ENCODE data around the gene HS6ST3. TPM values are rescaled to one million over a fixed set of nuclear protein-coding genes. Genes with fewer than 3 reads are reported as not detected.

HS6ST3 gene
- total and polyA plus RNA-seq, 9 of the 15 experiments (the other 6 are each of a cell fraction or from before 2014, with no cell fraction given): not detected

- ChIA-PET CTCF (ENCODE audit: low intra/inter-chr PET ratio) (no interaction called here), POLR2A (no interaction called here)
- no peak overlapping the region for H3K27ac ChIP-seq (ENCODE audit: extremely low read depth, low read depth, low read length)
- no peak overlapping the region for H3K4me3 ChIP-seq
- BruUV-seq (replicated peaks): no TSS peak
- no peak overlapping the region for H2AFZ ChIP-seq (ENCODE audit: low read depth, low read length)
- no peaks in the 10 kb centered on the region for H3K79me2 ChIP-seq (ENCODE audit: control insufficient read depth, insufficient read depth, low read length)
- no peak overlapping the region for H3K9ac ChIP-seq (ENCODE audit: insufficient read depth in 1 of 2, low read depth in 2 of 2, low read length in 2 of 2)
- H3K9me1 ChIP-seq (ENCODE audit: control insufficient read depth, insufficient read depth, low read length): no peaks in the 10 kb centered on the region
- intact Hi-C loops (cut with micrococcal nuclease) (no loop called here), in situ Hi-C loops (cut with MboI) (no loop called here)
- no peaks in the 10 kb centered on the region for H3K9me3 ChIP-seq (replicated peaks; ENCODE audit: control insufficient read depth, insufficient read depth, low read depth, low read length)
- no peaks in the 10 kb centered on the region for H4K20me1 ChIP-seq (replicated peaks; ENCODE audit: control insufficient read depth, insufficient read depth, low read length)
- FAIRE-seq: no peak
- 0% methylated on average over 2 of the region's 3 CpGs for WGBS (ENCODE audit: insufficient coverage, low coverage, missing lambda C conversion rate)
- H3K4me1 ChIP-seq (replicated peaks in 1 of 2; ENCODE audit: control insufficient read depth in 2 of 2, insufficient read depth in 2 of 2, low read length in 2 of 2): no peaks in the 10 kb centered on the region
- H3K27me3 ChIP-seq (ENCODE audit: control insufficient read depth in 2 of 2, insufficient read depth in 2 of 2, low read length in 2 of 2): no peaks in the 10 kb centered on the region
- no peaks in the 10 kb centered on the region for H3K36me3 ChIP-seq (ENCODE audit: control insufficient read depth, insufficient read depth, low read length)
- ATAC-seq: no peak
- no peak overlapping the region for H3K4me2 ChIP-seq (ENCODE audit: insufficient read depth, low read length)
- TF ChIP-seq PBX2 (CRISPR knock-in tag; IDR thresholded peaks at IDR 0.05; ENCODE audit: low read depth): no peak
- TF ChIP-seq PBX2 (tag; conservative IDR thresholded peaks at IDR 0.05; ENCODE audit: low read depth): no peak
- TF ChIP-seq SIN3B (IDR thresholded peaks at IDR 0.05; ENCODE audit: low read depth): no peak
- no peak for TF ChIP-seq MTF1 (CRISPR knock-in tag; IDR thresholded peaks at IDR 0.05; ENCODE audit: borderline replicate concordance)
- TF ChIP-seq CTCF (IDR thresholded peaks at IDR 0.05 in 2 of 3, conservative IDR thresholded peaks at IDR 0.05 in 1 of 3; ENCODE audit: insufficient read depth in 2 of 3, low read depth in 1 of 3, low read length in 3 of 3): no peak
- TF ChIP-seq, protein P1, sequence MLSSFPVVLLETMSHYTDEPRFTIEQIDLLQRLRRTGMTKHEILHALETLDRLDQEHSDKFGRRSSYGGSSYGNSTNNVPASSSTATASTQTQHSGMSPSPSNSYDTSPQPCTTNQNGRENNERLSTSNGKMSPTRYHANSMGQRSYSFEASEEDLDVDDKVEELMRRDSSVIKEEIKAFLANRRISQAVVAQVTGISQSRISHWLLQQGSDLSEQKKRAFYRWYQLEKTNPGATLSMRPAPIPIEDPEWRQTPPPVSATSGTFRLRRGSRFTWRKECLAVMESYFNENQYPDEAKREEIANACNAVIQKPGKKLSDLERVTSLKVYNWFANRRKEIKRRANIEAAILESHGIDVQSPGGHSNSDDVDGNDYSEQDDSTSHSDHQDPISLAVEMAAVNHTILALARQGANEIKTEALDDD (IDR thresholded peaks at IDR 0.05): no peak
- TF ChIP-seq U2AF1 (optimal IDR thresholded peaks at IDR 0.05; ENCODE audit: low read depth, low read length): no peak
- no peak for TF ChIP-seq PHF21A (IDR thresholded peaks at IDR 0.05; ENCODE audit: borderline replicate concordance, low read depth)
- no peak for TF ChIP-seq RFX7 (CRISPR knock-in tag; IDR thresholded peaks at IDR 0.05)
- DNase-seq (ENCODE audit: extremely low read depth in 1 of 4, low spot score in 3 of 4): no peak
These were observed 207.5 kb downstream of the HS6ST3 start for GRCh38 chr13:96297360-96297759.
